ENCODE data around the gene DFFB. TPM values are rescaled to one million over a fixed set of nuclear protein-coding genes. Genes with fewer than 3 reads are reported as not detected.

DFFB gene, protein sequence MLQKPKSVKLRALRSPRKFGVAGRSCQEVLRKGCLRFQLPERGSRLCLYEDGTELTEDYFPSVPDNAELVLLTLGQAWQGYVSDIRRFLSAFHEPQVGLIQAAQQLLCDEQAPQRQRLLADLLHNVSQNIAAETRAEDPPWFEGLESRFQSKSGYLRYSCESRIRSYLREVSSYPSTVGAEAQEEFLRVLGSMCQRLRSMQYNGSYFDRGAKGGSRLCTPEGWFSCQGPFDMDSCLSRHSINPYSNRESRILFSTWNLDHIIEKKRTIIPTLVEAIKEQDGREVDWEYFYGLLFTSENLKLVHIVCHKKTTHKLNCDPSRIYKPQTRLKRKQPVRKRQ
- 8.0 and 10.9 TPM in 2 replicates for total RNA-seq

DNA sequence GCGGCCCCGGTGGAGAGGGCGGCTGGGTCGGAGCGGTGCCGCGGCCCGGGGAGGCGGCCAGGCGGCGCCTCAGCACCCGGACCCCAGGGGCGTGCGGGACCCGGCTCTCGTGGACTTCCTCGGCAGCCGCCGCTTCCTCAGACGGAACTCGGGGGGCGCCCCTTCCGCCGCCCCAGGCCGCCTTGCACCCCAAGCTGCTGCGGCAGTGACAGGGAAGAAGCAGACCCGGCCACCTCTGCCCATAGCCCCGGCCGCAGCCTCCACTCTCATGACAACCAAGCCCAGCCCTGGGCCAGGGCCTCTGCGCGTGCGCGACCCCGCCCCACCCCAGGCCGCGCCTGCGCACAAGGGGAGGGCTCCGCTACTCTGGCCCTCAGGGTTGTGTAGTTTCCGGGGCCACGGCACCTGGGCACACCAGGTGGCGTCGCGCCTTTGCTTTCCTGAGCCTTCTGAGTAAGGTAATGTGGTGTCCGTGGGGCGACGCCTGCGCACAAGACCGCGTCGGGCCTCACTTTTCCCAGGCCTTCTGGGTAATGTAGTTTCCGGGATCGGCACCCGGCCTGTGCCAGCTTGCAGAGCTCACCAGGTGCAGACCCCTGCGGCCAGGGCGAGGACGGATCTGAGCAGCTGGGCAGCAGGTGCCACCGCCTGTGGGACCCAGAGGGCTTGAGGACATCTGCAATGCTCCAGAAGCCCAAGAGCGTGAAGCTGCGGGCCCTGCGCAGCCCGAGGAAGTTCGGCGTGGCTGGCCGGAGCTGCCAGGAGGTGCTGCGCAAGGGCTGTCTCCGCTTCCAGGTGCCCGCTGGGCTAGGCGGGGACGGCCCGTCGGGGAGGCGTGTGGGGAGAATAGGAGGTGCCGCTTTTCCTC, at the start of gene DFFB, which contains the start of gene CEP104:
DFFB (plus strand) TSS at position 554 of the 868 bp plus-strand sequence; CDS start at position 682, 128 bp downstream.
CEP104 (minus strand) TSS at position 289 of the 868 bp plus-strand sequence. CDS start 4,804 bp downstream, outside the sequence.

DNA sequence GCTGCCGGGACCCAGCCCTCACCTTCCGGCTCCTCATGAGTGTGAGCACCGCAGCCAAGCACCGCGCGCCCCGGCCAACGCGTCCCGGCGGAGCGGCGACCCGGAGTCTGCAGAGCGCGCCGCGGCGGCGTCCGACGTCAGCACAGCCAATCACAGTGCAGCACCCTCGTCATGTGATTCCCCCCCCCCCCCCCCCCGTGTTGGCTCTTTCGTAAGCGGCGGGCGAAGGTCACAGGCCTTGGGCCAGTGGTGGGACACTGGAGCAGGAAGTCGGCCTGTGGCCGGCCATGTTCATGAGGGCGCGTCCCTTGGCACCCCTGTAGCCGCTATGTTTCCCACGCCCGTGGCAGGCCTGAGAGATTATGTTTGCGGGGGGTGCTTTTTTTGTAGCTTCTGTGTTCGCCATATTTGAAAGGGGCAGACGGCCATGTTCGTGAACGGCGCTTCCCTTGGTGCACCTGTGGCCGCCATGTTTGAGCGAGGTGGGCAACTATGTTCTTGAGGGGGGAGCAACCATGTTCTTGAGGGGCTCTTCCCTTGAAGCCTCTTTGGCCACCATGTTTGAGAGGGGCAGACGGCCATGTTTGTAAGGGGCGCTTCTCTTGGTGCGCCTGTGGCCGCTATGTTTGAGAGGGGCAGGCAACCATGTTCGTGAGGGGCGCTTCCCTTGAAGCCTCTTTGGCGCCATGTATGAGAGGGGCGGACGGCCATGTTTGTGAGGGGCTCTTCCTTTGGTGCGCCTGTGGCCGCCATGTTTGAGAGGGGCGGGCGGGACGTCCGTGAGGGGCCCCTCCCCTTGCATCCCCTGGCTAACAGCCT, 43.1 kb downstream of the DFFB start, which contains the start of gene C1orf174:
C1orf174 (minus strand) TSS at position 123 of the 819 bp plus-strand sequence; CDS start at position 37, 86 bp downstream.

Other genes with a start within 250 kb of the DFFB start
- 29.1 and 57.8 TPM in 2 replicates for gene MEGF6, start 246.0 kb upstream of the DFFB start, total RNA-seq
- 26.3 and 28.5 TPM in 2 replicates for gene TPRG1L, start 232.5 kb upstream of the DFFB start, total RNA-seq
- 19.3 and 20.3 TPM in 2 replicates for gene WRAP73, start 207.4 kb upstream of the DFFB start, total RNA-seq
- gene TP73, start 205.0 kb upstream of the DFFB start, total RNA-seq, result 0.19 TPM in 1 of 2 replicates, not detected in the other
- gene CCDC27, start 105.0 kb upstream of the DFFB start, total RNA-seq, result not detected in 2 replicates
- 1.0 and 1.2 TPM in 2 replicates for gene SMIM1, start 84.7 kb upstream of the DFFB start, total RNA-seq
- gene LRRC47, start 61.0 kb upstream of the DFFB start, total RNA-seq, result 25.8 and 31.9 TPM in 2 replicates
- gene CEP104, start 265 bp upstream of the DFFB start, total RNA-seq, result 18.0 and 34.4 TPM in 2 replicates
- 32.9 and 39.0 TPM in 2 replicates for gene C1orf174, start 42.8 kb downstream of the DFFB start, total RNA-seq

All from endothelial cell of coronary artery (primary cell).